OCI-M1 (cell line): Measurements from ENCODE around the gene MOB2.

ENCODE experiments used
- DNase-seq: peaks from one replicate; lab custom pipeline; 2025; lab: John Stamatoyannopoulos, UW

The MOB2 gene, protein sequence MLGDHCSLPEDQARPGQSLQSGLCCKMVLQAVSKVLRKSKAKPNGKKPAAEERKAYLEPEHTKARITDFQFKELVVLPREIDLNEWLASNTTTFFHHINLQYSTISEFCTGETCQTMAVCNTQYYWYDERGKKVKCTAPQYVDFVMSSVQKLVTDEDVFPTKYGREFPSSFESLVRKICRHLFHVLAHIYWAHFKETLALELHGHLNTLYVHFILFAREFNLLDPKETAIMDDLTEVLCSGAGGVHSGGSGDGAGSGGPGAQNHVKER

DNA sequence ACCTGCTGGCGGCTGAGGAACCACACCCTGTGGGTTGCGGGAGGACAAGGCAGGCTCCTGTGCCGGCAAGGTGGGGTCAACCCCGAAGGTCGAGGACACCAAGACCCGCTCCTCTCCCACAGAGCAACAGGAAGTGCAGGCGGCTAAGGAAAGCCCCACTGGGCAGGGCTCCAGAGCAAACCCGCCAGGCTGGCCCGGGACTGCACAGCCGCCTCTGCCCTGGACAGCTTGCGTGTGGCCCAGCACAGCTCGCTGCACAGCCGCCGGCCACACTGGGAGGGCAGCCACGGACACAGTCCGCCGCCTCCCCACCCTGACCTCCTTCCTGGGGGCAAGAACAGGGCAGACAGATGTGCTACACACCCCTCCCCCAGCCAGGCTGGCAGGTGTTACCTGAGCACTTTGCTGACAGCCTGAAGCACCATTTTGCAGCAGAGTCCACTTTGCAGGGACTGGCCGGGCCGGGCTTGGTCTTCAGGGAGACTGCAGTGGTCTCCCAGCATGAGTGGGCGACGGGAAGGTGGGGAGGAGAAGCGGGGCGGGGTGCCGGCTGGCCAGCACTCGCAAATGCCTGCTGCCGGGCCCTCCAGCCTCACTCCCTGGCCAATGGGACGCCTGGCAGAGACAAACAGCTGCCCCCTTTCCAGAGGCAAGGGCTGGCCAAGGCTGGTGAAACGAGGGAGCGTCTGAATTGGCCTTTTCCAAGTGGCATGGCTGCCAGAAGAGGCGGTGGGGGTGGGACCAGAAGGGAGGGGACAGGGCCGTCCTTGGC is at the start of gene MOB2:
Gene MOB2, minus strand, starts transcription at position 726 of the 772 bp plus-strand sequence. Its CDS starts 223 bp downstream, at position 503.
- no peak for DNase-seq

DNA sequence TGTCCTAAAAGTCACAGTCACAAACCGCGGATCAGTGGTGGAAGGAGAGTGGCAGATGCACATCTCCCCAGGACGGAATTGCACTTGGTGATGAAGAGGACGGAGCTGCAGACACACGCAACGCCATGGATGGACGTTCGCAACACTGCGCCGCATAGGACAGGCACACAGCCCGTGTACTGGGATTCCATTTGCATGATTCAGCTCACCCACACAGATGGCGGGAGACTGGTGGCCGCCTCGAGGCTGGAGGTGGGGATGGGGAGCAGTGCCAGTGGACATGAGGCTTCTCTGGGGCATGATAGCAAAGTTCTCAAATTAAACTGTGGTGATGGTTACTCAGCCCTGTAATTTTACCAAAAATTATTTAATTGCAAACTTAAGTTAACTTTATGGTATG is 48.1 kb upstream of the MOB2 start:
- DNase-seq, result no peak

DNA sequence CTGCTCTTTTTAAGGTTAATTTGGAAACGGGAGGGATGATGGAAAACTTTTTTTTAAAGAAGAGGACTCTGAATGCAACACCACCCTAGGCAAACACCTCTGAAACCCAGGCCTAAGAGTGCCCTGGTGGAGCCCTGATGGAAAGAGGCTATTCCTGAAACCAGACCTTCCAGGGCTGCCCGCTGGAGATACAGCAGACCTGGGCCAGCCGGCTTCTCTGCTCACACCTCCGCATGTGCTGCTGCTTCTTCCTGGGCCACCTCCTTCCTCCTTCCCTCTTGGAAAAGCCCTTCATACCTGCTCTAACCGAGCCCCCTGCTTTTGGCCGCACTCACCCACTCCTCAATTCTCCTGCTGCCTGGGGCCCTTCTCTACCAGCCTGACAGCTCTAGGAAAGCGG is 47.6 kb upstream of the MOB2 start:
- no peak for DNase-seq

DNA sequence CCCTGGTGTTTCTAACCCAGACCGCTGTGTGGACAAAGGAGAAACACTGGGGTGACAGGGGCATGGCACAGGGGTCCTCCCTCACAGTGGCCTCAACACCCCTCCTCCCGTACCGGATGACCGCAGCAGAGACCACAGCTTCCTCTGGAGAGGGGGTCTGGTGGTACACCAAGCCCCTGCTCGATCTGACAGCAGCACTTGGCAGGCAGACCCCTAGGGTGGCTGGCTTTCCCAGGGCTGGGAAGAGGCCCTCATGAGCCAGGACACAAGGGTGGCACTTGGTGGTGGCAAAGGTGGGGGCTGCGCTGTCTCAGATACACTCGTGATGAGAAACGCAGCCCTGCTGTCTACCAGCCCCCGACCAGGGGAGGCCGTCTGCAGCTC is 46.8 kb upstream of the MOB2 start:
- no peak for DNase-seq

DNA sequence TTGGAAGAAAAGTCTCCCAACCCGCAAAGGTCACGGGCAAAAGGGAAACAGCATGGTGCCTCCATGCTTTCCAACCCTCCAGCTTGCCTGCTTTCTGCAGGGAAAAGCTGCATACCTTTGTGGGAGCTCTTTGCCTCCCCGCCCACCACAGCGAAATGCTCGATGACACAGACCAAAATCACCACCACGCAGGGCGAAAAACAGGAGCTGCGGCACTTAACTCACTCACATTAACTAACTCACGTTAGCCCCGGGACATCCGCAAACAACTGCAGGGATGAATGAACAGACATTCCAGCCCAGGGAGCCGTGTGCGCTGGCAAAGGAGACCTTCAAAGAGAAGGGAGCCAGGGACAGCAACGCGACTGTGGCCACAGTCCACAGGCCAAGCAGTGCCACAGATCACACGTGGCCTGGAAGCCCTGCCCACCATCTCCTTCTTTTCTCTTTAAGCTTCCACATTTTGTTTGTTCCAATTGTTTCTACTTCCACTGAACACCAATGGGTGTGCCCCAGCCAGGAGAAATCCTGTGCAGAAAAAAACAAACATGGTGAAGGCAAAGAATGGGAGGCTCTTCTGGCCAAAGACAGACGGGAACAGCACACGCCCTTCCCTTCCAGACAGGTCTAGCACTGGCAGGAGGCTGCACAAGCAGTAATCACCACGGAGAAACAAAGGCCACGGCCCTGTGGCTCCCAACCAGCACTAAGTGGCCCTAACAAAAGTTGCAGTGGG is 46.2 kb upstream of the MOB2 start:
- no peak for DNase-seq

DNA sequence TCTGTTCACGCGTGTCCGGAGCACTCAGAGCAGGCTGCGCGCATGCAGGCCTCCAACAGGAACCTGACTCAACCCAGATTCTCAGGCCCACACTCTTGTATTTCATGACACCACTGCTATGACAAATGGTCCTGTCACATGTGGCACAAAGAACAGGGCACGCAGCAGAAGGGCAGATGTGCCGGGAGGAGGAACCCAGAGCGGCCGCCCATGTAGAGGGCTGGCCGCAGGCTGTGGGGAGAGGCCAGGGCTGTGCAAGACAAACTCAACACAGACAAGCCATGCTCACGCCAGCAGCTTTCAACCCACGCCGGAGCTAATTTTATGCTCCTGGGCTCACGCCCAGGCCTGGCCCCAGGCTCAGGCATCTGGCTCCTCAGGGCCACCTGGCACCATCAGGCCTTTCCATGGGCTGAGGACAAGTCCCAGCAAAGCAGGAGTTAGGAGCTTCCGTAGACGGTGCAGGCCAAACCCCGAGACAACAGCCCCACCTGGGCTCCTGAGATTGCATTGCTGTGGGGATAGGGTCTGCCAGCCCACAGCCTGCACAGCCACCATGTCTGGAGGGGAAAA is 45.5 kb upstream of the MOB2 start:
- DNase-seq, result no peak

DNA sequence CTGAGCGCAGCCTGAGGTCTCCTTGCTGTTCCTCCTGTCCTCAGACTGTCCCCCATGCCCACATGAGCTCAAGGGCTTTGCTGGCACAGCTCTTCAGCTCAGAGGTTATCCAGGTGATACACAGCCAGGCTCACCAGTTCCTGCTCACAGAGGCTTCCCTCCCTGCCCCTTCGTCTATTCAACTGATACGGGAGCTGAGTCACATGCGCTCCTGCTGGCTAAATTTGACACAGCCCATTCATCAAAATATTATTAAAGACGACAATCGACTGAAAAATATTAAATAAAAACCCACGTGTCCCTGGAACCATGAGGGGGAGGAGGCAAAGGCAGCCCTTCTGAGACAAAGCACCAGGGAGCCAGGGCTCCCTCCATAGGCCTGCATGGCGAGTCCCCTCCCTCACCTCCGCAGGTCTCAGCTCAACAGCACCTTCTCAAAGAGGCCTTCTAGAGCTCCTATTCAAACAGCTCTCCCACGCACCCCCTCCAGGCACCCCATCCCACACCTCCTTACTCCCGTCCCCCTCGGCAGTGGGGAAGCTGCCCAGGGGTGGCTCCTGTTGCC is 45.0 kb upstream of the MOB2 start:
- no peak for DNase-seq

DNA sequence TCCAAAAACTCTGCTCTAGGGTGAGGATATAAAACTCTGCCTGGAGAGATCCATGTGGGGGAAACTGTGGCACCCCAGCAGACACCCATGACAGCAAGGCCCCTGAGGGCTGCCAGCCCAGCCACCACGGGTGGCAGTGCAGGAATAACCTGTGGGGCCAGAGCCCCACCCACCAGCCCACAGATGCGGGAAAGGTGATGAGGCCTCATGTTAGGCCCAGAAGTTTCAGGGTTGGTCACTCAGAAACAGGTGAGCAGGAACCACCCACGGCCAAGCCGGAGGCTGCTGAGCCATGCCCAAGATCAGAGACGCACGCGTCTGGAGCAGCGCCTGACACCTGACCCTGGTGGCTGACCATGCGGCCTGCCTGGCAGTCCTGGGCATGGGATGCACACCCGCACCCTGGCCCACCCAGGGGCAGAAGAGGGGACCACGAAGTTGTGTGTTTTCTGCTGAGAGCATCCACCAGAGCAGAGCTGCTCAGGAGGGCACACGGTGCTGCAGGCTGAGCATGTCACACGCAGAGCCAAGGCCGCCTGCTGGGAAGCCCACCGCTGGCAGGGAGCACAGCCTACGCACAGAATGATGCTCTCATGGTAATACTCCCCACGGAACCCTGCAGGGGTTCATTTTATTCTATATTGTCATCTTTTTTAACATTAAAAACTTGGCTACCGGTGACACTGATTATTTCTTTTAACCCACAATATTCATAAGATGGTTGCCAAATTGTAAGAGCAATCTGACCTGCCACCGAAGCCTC is 44.3 kb upstream of the MOB2 start:
- DNase-seq, result no peak

DNA sequence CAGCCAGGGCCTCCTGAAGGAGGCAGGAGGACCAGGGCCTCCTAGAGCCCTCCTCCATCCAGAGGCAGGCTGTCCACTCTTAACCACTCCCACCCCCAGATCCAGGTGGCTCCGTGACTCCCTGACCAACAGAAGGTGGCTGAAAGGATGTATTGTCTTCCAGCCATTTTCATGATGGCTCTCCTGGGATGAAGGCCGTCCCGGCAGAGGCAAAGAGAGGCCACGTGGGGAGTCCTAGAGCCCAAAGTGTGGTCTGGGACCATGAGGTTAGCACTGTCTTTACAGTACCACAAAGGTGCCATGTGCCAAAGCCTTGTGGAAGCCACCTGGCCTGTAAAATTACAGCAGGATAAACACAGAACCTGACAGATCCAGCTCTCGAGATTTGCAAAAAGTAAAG is 43.2 kb upstream of the MOB2 start:
- DNase-seq, result no peak

DNA sequence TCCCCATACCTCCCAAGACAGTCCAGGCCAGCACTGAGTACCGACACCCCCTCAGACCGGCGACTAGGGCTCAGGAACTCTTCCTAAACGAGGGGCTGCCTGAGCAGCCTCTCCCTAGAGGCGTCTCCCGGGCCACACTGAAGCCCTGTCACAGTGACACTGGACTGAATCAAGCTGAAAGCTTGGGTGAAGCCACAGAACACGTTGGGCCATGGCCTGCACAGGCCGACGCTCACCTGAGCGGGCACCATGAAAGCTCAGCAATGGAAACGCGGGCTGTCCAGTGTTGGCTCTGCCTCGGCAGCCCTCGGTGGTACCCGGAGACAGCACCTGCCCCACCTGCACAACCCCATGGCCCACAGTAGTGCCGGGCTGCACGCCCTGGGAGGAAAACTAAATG is 42.7 kb upstream of the MOB2 start:
- DNase-seq, result no peak

DNA sequence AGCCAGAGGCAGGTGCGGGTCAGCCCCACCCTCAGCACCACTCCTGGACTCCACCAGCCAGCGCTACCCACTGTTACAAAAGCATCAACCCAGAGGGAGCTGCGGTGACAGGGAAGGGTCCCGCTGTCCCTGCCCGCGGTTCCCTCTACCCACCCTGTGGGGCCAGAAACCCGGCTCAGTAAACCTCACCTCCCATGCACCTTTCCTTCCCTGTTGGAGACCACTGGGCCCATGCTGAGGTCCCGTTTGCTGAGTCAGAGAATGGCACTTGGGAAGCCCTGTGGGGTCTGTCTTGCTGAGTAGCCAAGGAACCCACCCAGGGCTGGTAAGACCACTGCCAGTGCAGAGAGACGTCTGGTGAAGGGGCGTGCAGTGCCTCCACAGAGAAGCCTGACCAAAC is 42.1 kb upstream of the MOB2 start:
- DNase-seq, result no peak

DNA sequence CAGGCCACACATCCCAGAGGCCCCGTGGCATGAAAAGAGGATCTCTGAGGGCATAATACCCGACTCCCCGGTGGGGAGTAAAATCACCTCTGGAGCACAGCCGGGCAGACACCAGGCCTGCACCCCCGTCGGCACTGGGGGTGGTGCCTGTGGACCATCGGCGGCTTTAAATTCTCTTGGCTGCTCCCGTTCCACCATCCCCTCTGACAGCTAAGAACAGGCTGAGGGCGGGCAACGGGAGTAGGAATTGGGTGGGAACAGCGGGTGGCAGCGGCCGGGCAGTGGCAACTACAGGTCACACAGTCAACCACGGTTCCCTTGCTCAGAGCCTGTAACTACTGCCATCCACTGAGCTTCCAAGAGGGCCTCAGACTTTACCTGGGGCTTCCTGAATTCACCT is 40.2 kb upstream of the MOB2 start:
- no peak for DNase-seq

DNA sequence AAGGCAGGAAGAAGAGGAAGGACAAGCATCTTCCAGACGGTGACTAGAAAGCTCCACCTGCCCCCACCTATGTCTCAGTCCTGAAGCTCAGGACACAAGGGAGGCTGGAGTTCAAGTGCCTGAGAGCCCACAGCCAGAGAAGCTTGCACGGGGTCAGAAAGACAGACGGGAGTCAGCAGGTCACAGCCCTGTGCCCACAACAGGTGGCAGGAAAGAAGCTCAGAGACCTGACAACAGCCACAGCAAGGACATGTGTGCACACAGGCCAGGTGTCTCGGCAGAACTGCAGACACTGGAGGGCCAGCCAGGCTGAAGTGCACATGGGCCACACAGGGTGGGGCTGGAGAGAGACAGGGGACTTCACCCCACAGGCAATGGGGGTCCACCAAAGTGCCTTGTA is 37.2 kb upstream of the MOB2 start:
- no peak for DNase-seq

DNA sequence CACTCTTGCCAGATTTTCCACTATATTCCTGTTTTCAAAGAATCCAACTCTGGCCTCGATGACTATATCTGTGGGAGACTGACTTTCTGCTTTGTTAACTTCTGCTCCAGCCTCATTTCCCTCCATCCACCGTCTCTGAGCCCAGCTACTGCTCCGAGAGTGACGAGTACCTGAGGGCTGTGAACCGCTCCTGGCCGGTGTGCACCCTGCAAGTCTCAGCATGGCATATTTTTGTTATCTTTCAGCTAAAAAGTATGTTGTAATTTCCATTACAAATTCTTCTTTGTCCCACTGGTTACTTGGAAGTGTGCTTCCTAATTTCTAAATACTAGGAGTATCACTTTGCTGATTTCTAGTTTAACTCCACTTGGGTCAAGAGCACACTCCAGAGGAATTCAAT is 36.5 kb upstream of the MOB2 start:
- DNase-seq, result no peak

DNA sequence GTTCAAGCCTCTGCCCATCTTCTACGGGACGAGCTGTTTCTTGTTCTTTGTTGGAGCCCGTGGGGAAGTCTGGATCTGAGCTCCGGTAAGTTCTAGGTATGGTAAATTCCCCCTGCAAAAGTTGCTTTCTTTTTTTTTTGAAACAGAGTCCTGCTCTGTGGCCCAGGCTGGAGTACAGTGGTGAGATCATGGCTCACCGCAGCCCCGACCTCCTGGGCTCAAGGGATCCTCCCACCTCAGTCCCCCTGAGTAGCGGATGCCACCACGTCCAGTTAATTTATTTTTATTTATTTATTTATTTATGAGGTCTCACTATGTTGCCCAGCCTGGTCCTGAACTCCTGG is 35.5 kb upstream of the MOB2 start:
- DNase-seq, result no peak

DNA sequence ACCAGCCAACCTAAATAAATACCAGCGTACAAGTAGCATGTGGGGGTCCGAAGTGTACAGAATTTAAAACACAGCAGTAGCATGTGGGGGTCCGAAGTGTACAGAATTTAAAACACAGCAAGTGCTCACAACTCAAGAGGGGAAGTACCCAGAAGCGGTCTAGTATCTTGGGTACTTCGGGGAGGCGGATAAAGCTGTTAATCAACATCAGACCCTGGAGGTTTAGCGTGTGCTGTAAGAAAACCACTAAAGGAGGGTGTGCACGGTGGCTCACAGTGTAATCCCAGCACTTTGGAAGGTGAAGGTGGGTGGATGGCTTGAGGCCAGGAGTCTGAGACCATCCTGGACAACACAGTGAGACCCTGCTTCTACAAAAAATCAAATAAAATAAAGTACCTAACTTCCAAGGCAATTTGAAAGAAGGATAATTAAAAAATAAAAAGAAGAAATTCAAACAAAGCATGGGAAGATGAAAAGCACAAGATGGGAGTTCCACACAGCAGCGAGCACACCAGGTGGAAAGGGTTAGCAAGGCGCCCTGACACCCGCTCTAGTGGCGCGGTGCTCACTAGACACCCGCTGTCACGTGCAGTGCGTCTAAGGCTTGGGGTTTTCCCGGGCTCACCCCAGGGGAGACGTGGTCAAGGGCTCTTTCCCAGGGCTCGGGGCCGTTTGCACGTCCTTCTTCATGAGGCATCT is 35.0 kb upstream of the MOB2 start:
- no peak for DNase-seq

DNA sequence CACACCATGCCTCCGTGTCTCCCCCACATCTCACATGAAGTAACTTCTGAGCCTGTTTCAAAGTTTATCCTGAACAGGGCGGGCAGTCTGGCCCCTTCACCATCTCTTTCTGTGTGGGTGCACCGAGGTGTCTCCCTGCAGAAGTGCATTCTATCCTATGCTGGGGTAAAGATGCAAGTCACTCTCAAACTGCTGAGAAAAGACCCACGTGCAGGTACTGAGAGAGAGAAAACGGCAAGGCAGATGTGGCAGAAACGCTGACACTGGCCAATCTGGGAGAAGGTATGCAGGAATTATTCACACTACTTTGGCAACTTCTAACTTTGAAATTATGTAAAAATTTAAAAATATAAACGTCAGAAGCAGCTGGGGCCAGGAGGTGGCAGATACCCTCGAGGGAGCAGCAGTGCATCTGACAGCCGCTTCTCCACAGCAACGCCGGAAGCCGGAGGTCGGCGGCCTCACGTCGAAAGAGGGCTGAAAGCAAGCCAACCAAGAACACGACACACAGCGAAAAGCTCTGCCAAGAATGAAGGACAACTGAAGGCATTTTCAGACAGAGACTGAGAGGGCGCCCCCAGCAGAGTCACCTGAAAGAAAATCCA is 34.2 kb upstream of the MOB2 start:
- DNase-seq, result no peak

DNA sequence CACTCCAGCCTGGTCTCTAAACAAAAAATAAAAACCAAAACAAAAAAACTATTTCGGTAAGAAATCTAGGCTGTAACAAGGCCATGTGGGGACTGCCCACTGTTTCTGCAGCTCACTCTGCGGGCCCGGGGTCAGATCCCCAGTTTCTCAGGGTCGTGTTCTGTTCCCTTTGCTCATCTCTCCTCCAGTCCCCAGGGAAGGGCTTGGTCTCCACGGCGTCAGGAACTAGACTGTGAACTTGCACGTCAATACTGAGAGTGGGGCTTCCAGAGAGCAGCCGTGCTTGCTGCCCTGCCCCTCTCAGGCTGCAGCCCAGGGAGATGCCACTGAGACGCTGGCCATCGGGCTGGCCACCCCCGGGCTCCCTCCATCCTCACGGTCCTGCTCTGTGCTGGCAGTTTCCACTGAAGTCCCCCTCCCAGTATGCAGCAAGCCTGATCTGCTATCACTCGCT is 33.7 kb upstream of the MOB2 start:
- DNase-seq, result no peak

DNA sequence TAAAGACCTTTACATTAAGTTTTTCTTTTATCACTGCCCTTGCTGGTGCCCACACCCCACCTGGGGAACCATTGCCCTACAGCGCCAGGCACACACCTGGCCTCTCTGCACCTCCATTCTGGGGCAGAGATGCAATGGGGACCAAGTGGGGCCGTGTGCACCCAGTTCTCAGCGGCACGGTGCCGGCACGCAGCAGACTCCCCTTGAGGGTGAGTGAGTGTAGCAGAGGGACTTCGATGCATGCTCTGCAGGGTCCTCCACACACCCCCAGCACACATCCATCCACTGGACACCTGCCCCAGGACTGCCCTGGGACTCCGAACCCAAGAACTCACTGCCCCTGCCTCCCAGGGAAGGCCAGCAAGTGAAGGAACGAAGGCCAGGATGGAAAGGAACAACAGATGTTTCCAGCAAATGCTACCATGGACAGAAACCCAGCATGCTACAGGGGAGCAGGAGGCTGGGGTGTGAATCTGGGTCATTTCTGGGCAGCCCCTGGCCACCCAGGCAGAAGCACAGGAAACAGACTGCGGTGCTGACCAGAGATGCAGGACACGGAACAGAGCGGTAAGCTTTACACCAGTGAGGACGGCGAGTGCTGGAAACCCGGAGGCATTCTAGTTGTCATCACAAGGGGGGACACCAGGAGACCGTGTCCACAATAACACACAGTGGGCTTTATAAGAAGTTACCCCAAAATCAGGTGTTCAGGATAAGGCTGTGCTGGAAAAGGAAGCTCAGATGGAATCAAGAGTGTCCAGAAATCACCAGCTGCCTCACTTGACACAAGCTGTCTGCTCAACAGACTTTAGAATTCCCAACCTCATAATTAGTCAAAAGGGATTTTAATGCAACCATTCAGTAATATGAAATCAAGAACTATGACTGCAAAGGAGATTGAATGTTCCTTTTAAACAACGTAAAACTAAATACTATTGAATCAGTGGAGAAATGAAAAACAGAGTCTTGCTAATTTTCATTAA is 32.7 kb upstream of the MOB2 start:
- no peak for DNase-seq
